ENCODE measurements around the gene NECTIN1. TPM values are rescaled to one million over a fixed set of nuclear protein-coding genes. Genes with fewer than 3 reads are reported as not detected.

The NECTIN1 gene
- total RNA-seq, 1 experiment from 2014 or later: 19.9 TPM

- POLR2A ChIA-PET (ENCODE audit: unreplicated experiment): no interaction called here
Measured at GRCh38 chr11:119643212-119643875, 85.7 kb downstream of the NECTIN1 start.

GRCh38 chr11:119641983-119642745, 86.8 kb downstream of the NECTIN1 start:
- Histone ChIP-seq H3F3A (ENCODE audit: low read length, unreplicated experiment) (no peaks in the 10 kb centered on the region), H4K20me1 (ENCODE audit: low read length) (no peaks in the 10 kb centered on the region), H3K4me3 (ENCODE audit: low read length) (no peak overlapping the region), H3K9me3 (ENCODE audit: low read length) (no peaks in the 10 kb centered on the region), H3K9ac (ENCODE audit: low read length) (no peak overlapping the region), H3K36me3 (ENCODE audit: low read depth, low read length) (no peaks in the 10 kb centered on the region), H3K27ac (ENCODE audit: low read length) (no peak overlapping the region), H3K4me2 (ENCODE audit: low read length) (no peak overlapping the region), H3K27me3 (ENCODE audit: low read length) (no peaks in the 10 kb centered on the region), H3K4me1 (ENCODE audit: insufficient read depth, low read length) (no peaks in the 10 kb centered on the region), H3K9me2 (replicated peaks; ENCODE audit: low read length) (no peaks in the 10 kb centered on the region), H3K79me2 (ENCODE audit: low read length) (no peaks in the 10 kb centered on the region), H2AFZ (ENCODE audit: low read length) (no peak overlapping the region)
- ChIA-PET CTCF (interaction anchor here (0.6 to 1.0 kb wide), 3 partner anchors 63 to 498 kb away, joined by 3 to 5 read pairs (median 4); partner anchors contain the start of gene NECTIN1), POLR2A (ENCODE audit: unreplicated experiment) (no interaction called here)
- ATAC-seq: peak; percentile 35; the same call in 1 of the 2 replicates
- TF ChIP-seq CTCF (conservative IDR thresholded peaks at IDR 0.05; ENCODE audit: low read depth, low read length): peak; percentile 77
- no peak for TF ChIP-seq EZH2phosphoT487 (IDR thresholded peaks at IDR 0.05; ENCODE audit: borderline replicate concordance, low read length)
- TF ChIP-seq EZH2 (IDR thresholded peaks at IDR 0.05; ENCODE audit: low read length, unreplicated experiment): no peak
- DNase-seq: peak; percentile 61
- intact Hi-C loops (cut with micrococcal nuclease): no loop called here
- BruUV-seq (replicated peaks): no TSS peak

More at GRCh38 chr11:119643212-119643875, 85.7 kb downstream of the NECTIN1 start:
- H3K4me3 ChIP-seq (ENCODE audit: low read length): no peak overlapping the region
- H3K9ac ChIP-seq (ENCODE audit: low read length): no peak overlapping the region
- H3K27me3 ChIP-seq (ENCODE audit: low read length): no peaks in the 10 kb centered on the region
- intact Hi-C loops (cut with micrococcal nuclease): no loop called here
- no peaks in the 10 kb centered on the region for H3K4me1 ChIP-seq (ENCODE audit: insufficient read depth, low read length)
- H3K9me3 ChIP-seq (ENCODE audit: low read length): no peaks in the 10 kb centered on the region
- TF ChIP-seq CTCF (conservative IDR thresholded peaks at IDR 0.05; ENCODE audit: low read depth, low read length): no peak
- TF ChIP-seq EZH2phosphoT487 (IDR thresholded peaks at IDR 0.05; ENCODE audit: borderline replicate concordance, low read length): no peak
- no peak for TF ChIP-seq EZH2 (IDR thresholded peaks at IDR 0.05; ENCODE audit: low read length, unreplicated experiment)
- DNase-seq: no peak
- no peak overlapping the region for H3K27ac ChIP-seq (ENCODE audit: low read length)
- no peaks in the 10 kb centered on the region for H3K36me3 ChIP-seq (ENCODE audit: low read depth, low read length)
- CTCF ChIA-PET: no interaction called here
- no peak for ATAC-seq
- no peaks in the 10 kb centered on the region for H3K9me2 ChIP-seq (replicated peaks; ENCODE audit: low read length)
- no peaks in the 10 kb centered on the region for H3F3A ChIP-seq (ENCODE audit: low read length, unreplicated experiment)
- no peaks in the 10 kb centered on the region for H4K20me1 ChIP-seq (ENCODE audit: low read length)
- H3K4me2 ChIP-seq (ENCODE audit: low read length): no peak overlapping the region
- no peak overlapping the region for H2AFZ ChIP-seq (ENCODE audit: low read length)
- no peaks in the 10 kb centered on the region for H3K79me2 ChIP-seq (ENCODE audit: low read length)
- BruUV-seq (replicated peaks): no TSS peak

GRCh38 chr11:119640541-119640940, 88.5 kb downstream of the NECTIN1 start:
- BruUV-seq (replicated peaks): no TSS peak
- Histone ChIP-seq H3K79me2 (ENCODE audit: low read length) (no peaks in the 10 kb centered on the region), H4K20me1 (ENCODE audit: low read length) (no peaks in the 10 kb centered on the region), H3K9me3 (ENCODE audit: low read length) (no peaks in the 10 kb centered on the region), H3K9me2 (replicated peaks; ENCODE audit: low read length) (no peaks in the 10 kb centered on the region), H3K4me1 (ENCODE audit: insufficient read depth, low read length) (no peaks in the 10 kb centered on the region), H3K9ac (ENCODE audit: low read length) (no peak overlapping the region), H2AFZ (ENCODE audit: low read length) (no peak overlapping the region), H3K27me3 (ENCODE audit: low read length) (no peaks in the 10 kb centered on the region), H3K4me3 (ENCODE audit: low read length) (no peak overlapping the region), H3K4me2 (ENCODE audit: low read length) (no peak overlapping the region), H3K36me3 (ENCODE audit: low read depth, low read length) (no peaks in the 10 kb centered on the region), H3F3A (ENCODE audit: low read length, unreplicated experiment) (no peaks in the 10 kb centered on the region), H3K27ac (ENCODE audit: low read length) (no peak overlapping the region)
- ChIA-PET CTCF (no interaction called here), POLR2A (ENCODE audit: unreplicated experiment) (no interaction called here)
- ATAC-seq: no peak
- intact Hi-C loops (cut with micrococcal nuclease): no loop called here
- no peak for DNase-seq
- TF ChIP-seq CTCF (conservative IDR thresholded peaks at IDR 0.05; ENCODE audit: low read depth, low read length) (no peak), EZH2 (IDR thresholded peaks at IDR 0.05; ENCODE audit: low read length, unreplicated experiment) (no peak), EZH2phosphoT487 (IDR thresholded peaks at IDR 0.05; ENCODE audit: borderline replicate concordance, low read length) (no peak)

All from PC-3 (cell line).